NCI-H524 (cell line): ENCODE data around the gene ACE.
"Not testable (repeated sequence)": the region's sequence is repeated elsewhere in the genome, so short reads cannot be mapped to it uniquely, and the experiment has no call there.

Source experiments
- DNase-seq, 2 experiments: peaks; one replicate each; lab custom pipeline; 2025; lab: John Stamatoyannopoulos, UW

The ACE gene

DNA sequence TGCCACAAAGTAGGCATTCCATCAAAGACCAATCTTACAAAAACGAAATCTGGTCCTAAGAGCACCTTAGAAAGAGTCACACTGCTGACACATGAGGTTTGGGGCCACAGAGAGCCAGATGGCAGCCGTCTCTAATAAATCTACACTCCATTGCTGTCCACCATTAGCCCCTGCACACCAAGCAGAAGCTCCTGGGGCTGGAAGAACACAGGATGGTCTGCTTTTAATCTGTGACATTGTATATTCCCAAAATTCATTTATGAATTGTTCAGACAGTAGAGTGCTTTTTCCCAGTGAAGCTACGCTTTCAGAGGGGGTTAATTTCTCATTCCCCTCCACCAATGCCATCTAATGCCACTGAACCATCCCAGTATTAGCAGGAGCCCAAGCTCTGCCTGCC, 32.4 kb upstream of the ACE start:
- no peak for DNase-seq

DNA sequence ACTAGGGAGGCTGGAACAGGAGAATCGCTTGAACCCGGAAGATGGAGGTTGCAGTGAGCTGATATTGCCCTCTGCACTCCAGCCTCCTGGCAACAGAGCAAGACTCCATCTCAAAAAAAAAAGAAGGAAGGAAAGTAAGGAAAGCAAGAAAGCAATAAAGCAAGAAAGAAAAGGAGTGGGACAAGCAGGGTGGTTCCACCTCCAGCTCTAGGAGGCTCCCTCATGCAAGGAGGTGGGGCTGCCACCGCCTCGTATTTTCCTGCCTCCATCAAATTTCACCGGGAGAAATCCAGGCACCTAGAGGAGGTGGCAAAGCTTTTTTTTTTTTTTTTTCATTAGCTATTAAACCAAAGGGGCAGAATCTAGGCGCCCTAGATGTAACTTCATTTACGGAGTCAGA, 31.8 kb upstream of the ACE start:
- no peak for DNase-seq

DNA sequence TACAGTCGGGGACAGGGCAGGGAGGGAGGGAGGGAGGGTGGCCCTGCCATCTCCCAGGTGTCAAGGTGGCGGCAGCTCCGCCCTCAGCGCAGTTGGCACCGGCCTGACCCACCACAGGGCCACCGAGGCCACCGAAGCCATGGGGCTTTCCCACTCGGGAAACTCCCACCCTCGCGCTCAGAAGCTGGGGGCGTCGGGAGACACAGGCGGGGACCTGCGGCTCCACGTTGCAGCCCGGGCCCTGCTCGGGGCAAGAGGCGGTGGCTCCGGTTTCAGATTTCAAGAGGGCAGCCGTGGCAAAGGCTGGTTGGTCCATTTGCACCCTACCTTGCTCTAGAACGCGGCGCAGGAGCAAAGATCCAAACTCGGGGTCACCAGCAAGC, 31.3 kb upstream of the ACE start:
- DNase-seq, result peak; percentile 22 to 44

DNA sequence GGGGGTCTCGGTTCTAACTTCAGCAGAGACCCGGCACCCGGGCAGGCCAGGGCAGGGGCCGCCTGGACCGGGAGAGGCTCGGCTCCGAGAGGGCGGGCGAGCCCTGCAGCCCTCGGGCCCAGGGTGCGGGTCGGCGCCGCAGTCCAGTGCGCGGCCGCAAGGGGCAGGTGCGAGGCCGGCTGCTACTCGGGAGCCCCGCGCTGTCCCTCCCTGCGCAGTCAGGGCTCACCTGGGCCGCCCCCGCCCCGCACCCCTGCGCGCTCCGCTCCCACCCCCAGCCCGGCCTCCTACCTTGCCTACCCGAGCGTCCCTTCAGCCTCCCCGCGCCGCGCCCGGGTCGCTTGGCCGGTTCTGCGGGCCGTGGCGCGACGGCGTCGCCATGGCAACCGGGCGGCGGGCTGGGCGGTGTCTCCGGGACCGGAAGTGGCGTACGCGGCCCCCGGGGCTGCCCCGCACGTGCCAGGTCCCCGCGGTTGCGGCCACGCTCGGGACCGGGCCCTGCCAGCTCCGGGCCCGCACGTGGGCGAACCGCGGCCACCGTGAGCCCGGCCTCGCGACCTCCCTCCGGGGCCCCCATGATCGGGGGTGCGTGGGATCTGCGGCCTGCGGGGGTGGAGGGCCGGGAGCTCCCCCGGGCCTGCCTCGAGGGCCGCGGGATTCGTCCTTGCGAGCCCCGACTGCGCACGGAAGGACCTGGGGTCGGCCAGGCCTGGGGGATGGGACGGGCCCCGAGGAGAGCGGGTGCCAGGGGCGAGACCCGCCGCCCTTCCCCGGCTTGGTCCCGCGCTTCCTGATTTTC, 30.7 kb upstream of the ACE start, which contains the start of gene CYB561:
CYB561 (minus strand) TSS at position 353 of the 799 bp plus-strand sequence. CDS start 8,759 bp downstream, outside the sequence.
- peak; percentile 54 to 67 for DNase-seq

DNA sequence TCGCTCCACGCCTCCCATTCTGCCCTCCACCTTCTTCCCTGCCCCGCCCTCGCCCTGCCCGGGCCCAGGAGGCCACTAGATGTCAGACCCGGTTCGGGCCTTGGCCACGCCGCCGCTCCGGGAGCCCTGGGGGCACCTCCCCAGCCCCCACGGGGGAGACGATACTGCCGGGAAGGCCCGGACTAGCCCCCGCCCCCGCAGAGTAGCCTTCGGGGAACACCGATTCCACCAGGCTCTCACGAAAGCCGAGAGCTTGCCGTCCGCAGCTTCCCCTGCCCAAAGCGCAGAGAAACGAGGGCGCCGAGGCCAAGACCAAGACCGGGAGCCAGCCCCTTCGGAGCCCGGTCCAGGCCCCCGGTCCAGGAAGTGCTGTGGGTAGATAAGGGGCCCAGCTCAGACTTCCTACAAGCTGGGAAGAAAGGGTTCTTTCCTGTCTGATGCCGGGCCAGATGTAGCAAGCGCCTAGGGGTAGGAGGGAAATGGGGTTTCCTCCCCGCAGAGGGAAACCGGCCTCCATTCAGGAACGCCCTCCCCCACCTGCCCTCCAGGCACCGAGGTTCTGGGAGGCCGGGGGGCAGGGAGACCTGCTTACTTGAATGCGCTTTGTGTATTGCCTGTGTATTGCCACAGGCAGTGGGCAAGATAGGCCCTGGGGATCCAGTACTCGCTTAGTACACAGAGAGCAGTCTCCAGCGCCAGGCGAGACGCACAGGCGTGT, 29.9 kb upstream of the ACE start:
- DNase-seq, result no peak

DNA sequence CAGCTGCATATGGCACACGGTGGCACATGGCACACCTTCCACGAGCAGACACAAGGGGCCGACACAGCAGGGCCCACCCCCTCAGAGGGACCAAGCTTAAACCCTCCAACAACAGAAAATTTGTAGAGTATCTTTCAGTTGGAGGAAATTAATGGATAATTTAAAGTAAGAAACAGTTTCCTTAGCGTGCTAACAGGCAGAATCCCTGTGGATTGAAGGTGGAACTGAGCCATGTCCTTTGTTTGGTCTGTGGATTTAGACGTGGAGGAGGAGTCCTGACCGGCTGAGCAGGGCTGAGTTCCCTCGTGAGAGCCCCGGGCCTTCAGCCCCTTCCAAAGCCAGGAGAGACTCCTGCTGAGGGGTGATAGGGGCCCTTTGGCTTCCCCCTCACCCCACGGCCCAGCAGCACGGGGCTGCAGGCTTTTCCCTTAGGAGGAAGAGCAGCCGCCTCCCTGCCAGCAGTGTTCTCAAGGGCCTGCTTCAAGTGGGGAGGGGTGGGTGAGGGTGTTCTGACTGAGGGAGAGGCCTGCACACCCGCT, 29.3 kb upstream of the ACE start:
- DNase-seq, result peak in 1 of 2 experiments; percentile 37

DNA sequence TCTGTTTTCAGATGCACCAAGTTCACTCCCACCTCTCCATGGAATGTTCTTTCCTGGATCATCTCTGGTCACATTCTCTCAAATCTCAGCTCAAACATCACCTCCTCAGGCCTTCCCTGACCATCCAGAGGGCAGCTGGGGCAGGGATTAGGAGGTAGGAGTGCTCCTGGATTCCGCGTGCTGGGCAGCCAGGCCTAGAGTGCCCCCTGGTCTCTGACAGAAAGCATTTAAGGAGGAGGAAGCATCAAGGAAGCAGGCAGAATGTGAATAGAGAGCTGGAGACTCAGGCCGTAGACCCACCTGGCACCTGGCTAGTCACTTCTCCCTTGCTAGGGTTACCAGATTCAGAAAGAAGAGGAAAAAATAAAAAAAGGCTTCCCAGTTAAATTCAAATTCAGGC, 28.2 kb upstream of the ACE start:
- no peak for DNase-seq

DNA sequence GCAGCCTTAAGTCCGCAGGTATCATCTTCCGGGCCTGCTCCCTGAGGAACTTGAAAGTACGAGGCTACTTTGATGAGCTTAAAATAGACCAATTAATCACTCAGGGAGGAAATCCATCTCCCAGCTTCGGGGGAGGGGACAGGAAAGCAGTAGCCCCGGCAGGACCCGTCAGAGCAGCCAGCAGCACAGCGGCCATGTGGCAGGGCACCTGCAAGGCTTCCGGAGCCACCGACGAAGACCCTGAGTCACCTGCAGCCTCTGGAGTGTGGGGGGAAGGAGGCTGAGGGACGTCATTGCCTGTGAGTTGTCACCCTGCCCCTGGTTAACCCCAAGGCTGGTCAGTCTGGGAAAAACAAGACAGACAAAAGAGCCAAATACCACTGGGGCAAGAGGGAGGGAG, 26.3 kb upstream of the ACE start:
- no peak for DNase-seq

DNA sequence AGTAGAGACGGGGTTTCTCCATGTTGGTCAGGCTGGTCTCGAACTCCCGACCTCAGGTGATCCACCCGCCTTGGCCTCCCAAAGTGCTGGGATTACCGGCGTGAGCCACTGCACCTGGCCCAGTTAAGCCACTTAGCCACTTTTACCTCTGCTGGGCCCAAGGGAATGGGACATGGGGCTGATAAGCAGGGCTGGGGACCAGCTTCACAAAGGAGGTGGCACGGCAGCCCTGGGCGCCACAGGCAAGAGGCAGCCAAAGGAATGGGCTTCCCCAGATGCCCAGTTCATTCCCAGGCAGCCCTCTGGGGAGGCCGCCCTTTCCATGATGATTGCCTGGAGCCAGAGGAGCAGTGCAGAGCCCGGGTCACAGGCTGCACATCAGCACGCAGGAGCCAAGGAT, 25.7 kb upstream of the ACE start:
- no peak for DNase-seq

DNA sequence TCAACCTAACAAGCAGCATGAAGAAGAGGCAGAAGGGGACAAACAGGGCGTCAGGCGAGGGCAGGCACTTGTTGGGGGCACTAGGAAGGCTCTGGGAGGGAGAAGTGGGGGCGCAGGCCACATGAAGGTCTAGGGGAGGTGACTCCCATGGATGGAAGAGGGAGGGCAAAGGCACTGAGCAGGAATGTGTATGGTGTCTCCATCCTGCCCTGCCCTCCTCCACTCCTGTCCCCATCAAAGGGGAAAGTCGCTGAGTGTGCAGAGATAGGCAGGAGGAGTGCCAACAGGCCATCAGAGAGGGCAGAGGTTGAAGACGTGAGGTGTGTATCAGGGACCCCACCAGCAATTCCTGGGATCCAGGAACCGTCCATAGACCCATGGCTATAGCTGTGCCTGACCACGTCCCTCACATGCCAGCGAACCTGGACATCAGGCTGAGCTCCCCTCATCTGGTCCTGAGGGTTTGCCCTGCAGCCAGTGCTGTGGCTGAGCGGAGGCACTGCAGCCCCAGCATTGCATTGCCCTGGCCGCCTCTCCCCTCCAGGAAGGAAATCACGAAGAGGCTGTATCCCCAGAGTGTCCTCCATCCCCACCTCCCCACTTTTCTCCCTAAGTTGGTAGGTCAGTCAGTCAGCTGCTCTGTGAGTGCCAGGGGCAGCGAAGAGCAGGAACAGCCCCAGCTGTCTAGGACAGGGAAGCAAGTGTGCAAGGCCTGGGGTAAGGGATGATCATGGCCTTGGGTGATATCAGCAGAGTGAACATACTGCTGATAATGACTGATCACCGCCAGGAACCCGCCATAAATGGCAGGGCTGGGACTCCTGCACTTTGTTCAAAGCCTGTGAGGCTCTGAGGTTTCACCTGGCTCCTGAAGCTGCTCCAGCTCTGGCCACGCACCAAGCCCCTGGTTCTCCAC, 24.6 kb upstream of the ACE start:
- no peak for DNase-seq

DNA sequence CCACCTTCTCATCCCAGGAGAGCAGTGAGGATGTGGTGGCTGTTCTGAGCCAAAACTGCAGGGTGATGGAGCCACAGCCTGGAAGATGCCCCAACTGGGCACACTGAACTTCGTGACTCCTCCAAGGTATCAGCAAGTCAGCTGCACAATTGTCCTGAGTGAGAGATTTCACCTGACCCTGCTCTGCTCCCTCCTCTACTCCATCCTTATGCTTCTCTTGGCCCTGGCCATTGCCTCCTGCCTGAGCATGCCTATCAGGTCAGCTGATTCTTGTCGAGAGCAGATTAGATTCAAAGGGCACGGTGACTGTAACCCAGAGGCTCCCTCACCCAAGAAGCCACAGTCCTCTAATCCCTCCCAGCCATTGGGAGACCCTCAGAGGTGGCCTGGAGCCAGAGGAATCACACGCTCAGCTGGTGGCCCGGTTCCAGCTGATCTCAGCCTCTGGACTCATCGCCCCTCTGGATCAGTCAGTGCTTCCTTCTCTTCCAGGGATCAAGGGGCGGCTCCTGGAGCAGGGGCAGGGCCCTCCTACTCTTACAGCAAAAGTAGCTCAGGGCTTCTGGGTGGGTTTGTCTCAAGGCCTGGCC, 23.8 kb upstream of the ACE start:
- no peak for DNase-seq

DNA sequence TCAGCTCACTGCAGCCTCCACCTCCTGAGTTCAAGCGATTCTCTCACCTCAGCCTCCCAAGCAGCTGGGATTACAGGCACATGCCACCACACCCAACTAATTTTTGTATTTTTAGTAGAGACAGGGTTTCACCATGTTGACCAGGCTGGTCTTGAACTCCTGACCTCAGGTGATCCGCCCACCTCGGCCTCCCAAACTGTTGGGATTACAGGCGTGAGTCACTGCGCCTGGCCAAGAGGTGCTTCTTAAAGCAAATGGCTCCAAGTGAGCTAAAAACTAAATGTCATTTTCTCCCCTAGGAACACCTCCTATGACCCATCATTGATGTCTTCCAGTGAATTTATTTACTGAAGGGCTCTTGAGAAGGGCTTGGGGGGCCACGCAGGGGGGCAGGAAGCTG, 22.5 kb upstream of the ACE start:
- not testable (repeated sequence) for DNase-seq

DNA sequence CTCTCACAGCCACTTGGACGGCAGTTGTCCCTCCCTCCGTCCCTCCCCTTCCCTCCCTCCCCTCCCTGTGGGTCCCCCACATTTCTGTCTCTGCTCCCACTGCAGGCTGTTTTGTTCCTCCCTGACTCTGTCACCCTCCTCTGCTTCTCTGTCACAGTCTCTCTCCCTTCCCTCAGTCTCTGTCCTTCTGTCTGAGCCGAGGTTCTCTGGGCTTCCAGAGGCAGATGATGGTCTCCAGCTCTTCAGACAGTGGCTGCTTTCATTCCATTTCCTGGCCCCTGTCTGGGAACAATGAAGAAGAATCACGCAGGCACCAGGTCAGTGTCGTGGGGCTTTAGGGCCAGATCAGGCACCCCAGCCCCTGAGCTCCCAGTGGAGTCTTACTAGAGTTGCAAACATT, 21.9 kb upstream of the ACE start:
- no peak for DNase-seq

DNA sequence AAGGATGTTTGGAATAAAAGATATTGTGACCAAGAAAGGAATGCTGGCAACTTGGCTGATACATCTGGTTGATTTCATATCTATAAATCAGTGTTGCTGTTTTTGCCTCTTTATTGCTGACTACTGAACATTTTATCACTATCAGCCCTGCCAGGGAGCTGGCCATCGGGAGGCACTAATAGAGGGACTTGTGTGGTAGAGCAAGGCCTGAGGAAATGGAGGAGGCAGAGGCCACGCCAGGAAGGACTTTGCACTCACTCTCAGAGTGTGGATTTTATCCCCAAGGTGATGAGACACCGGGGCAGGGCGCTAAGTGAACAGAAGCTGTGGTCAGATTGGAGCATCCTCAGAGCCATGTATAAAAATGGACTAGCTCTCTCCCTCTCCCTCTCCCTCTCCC, 21.4 kb upstream of the ACE start:
- DNase-seq, result no peak

DNA sequence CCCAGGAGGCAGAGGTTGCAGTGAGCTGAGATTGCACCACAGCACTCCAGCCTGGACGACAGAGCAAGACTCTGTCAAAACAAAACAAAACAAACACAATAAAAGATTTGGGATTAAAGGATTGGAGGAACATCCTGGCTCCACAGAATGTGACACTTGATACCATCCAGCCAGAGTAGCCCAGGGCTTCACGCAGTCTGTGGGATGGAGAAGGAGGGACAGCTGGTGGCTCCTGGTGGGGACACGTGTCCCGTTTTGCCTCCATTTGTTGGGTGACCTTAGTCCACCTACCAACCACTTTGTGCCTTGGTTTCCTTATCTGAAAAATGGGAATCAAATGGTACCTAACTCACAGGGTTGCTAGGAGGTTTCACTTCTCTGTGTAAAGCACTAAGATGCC, 18.4 kb upstream of the ACE start:
- peak; percentile 60 to 86 for DNase-seq

DNA sequence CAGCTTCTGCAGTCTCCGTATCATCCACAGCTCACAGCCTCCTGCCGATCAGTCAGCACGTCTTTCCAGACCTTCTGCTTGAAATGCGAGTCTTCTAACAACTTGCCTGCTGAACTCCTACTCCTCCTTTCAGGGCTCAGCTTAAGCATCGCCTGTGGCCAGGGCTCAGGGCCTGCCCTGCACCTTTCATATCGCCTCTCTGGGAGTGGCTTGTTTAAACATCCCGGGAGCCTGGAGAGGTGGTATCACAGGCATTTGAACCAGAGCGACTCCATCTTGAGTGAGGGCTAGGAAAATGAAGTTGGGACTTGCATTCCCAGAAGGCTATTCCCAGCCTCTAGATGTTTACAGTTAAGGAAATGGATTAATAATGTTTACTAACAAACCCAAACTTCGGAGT, 16.8 kb upstream of the ACE start:
- no peak for DNase-seq

DNA sequence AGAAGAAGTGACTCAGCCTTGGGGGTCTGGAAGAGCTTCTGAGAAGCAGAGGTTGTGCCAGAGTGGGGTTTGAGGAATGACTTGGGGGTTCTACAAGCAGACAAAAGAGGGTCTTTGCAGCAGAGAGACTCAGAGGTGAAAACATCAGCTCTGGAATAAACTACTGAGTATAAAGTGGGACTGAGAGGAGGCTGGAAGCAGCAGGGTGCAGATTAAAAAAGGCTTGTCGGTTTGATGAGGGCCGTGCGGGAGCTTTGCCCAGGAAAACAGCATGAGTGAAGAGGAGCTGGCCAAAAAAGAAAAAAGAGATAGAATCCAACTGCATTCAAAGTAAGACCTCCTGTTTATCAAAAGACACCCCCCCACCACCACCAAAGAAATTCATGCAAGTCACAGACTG, 13.1 kb upstream of the ACE start:
- peak in 1 of 2 experiments; percentile 21 for DNase-seq

DNA sequence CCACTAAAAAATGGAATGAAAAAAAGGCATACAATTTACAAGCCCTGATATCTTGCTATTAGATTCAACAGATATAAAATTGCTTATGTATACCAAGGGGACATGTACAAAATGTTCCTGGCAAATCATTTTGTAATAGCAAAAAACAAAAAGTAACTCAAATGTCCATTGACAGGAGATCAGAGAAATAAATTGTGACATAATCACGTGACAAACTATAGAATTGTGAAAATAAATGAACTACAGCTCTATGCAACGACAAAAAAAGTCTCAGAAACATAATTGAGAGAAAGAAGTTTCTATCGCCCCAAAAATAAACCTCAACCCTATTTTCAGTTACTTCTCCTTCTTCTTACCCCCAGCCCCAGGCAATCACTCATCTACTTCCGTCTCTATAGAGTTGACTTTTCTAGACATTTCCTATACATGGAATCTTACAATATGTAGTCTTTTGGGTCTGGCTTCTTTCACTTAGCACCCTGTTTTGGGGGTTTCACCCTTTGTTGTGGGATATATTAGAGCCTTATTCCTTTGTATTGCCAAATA, 12.1 kb upstream of the ACE start:
- DNase-seq, result no peak

DNA sequence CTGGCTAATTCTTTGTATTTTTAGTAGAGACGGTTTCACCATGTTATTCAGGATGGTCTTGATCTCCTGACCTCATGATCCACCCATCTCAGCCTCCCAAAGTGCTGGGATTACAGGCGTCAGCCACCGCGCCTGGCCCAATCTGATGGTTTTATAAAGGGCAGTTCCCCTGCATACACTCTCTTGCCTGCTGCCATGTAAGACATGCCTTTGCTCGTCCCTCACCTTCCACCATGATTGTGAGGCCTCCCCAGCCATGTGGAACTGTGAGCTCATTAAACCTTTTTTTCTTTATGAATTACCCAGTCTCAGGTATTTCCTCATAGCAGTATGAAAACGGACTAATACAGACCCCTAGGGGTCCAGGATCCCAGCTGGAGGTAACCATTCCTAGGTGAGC, 8.8 kb upstream of the ACE start:
- not testable (repeated sequence) for DNase-seq

DNA sequence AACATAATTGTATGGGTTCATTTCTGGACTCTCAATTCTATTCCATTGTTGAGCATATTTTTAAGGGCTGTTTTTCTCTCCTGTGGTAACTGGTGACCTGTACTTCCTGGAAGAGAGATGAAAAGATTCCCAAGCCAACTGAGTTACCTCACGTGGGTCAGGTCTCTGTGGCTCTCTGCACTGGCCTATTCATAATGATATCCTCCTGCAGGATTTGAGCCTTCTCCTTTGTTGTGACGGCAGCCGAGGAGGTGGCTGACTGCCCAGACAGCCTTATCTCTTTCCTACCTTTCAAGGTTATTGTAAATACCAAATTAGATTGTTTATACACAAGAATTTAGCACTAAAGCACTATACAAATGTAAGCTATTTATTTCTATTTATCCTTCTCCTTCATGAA, 2.7 kb upstream of the ACE start:
- no peak for DNase-seq
